ENCODE data around the gene IL20RA. TPM values are rescaled to one million over a fixed set of nuclear protein-coding genes. Genes with fewer than 3 reads are reported as not detected.
"Not testable (repeated sequence)": the region's sequence is repeated elsewhere in the genome, so short reads cannot be mapped to it uniquely, and the experiment has no call there.

The IL20RA gene
- total and polyA plus RNA-seq, 5 donors from 2014 or later, result not detected

DNA sequence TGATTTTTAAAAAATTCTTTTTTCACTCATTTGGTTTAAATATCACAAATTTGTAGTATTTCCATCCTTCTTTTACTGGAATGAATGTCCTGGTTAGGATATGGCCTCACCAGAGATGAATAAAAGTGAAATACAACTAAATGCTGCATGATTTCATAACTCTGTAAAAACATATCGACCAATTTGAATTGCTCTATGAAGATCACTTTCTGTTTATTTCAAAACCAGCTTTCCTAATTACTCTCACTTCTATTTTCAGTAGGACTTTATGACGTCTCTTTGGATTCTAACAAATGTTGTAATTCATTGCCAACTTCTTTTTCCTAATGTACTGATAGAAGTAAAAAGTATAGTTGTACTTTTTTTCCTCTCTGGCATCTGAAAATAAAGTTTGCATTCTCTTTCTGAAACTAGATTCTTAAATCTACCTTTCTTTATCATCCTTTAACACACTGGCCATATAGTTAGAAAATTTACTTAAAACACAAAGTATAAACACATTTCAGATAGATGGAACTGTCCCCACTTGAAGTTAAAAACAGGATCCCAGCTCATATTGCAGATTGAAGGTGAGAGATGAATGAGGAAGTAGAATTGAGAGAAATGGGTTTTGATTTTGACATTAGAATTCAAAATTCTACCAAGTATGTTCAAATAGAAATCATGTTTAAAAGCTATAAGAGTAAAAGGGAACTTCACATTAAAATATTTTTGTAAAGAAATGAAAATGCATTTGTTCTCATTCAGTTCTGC is 40.3 kb upstream of the IL20RA start:
- no peak for ATAC-seq (ENCODE audit: low read depth in 2 of 2)
- no peak for DNase-seq
- no peaks in the 10 kb centered on the region for H3K9me3 Mint-ChIP-seq
- Histone ChIP-seq H3K27me3 (ENCODE audit: control insufficient read depth, insufficient read depth, low read length) (peaks cover 23% of the 10 kb centered on the region), H3K4me3 (ENCODE audit: low read depth, low read length) (no peak overlapping the region), H3K4me1 (ENCODE audit: control insufficient read depth, insufficient read depth, low read length, poor library complexity, severe bottlenecking) (no peaks in the 10 kb centered on the region), H3K27ac (ENCODE audit: insufficient read depth, low read length, poor library complexity, severe bottlenecking) (no peak overlapping the region), H3K9me3 (ENCODE audit: control insufficient read depth in 2 of 2, low read length in 2 of 2) (no peaks in the 10 kb centered on the region), H3K36me3 (ENCODE audit: control insufficient read depth, insufficient read depth, low read length) (no peaks in the 10 kb centered on the region)
- no peak overlapping the region for H3K4me3 Mint-ChIP-seq
- H3K36me3 Mint-ChIP-seq, result no peaks in the 10 kb centered on the region
- H3K27me3 Mint-ChIP-seq, result peaks cover 8% of the 10 kb centered on the region
- H3K4me1 Mint-ChIP-seq, result no peaks in the 10 kb centered on the region
- no peak overlapping the region for H3K27ac Mint-ChIP-seq

DNA sequence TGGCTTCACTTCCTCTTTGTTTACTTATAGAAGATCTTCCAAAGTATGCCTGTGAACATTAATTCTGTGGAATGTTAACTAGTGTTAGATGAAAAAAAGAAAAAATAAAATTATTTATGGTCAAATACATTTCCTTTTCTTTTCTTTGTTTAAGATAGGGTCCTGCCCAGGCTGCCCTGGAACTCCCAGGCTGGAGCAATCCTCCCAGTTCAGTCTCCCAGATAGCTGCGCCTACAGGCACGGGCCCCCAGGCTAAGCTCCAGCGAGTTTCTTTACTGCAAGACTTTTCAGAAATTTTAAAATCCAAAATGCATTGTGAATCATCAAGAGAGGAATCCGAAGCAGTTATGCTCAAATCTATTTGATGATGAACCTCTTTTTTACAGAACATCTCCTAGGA is 39.3 kb upstream of the IL20RA start:
- no peak overlapping the region for H3K27ac ChIP-seq (ENCODE audit: insufficient read depth, low read length, poor library complexity, severe bottlenecking)
- Mint-ChIP-seq H3K4me3 (no peak overlapping the region), H3K27me3 (peaks cover 8% of the 10 kb centered on the region), H3K36me3 (no peaks in the 10 kb centered on the region), H3K27ac (no peak overlapping the region), H3K4me1 (no peaks in the 10 kb centered on the region), H3K9me3 (no peaks in the 10 kb centered on the region)
- H3K9me3 ChIP-seq (ENCODE audit: control insufficient read depth in 2 of 2, low read length in 2 of 2), result no peaks in the 10 kb centered on the region
- H3K4me3 ChIP-seq (ENCODE audit: low read depth, low read length), result no peak overlapping the region
- ATAC-seq (ENCODE audit: low read depth in 2 of 2) (no peak), DNase-seq (no peak)
- no peaks in the 10 kb centered on the region for H3K36me3 ChIP-seq (ENCODE audit: control insufficient read depth, insufficient read depth, low read length)
- no peaks in the 10 kb centered on the region for H3K4me1 ChIP-seq (ENCODE audit: control insufficient read depth, insufficient read depth, low read length, poor library complexity, severe bottlenecking)
- peaks cover 23% of the 10 kb centered on the region for H3K27me3 ChIP-seq (ENCODE audit: control insufficient read depth, insufficient read depth, low read length)

DNA sequence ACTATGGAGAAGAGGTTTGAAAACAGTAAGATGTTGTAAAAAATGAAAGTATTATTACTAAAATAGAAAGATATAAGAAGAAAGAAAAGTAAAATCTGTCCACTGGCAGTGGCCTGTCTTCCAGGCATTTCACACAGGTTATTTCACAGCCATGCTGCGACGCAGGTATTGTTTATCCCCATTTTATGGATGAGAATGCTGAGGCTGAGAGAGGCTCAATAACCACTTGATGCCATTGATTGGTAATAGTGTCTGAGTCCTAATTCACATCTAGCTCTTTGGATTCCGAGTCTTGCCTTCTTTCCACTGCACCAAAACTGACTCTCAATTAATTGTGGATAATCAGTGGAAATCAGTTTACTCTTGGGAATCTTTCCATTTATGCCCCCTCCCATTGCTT is 37.2 kb upstream of the IL20RA start:
- Mint-ChIP-seq H3K36me3 (no peaks in the 10 kb centered on the region), H3K9me3 (peaks cover 0 to 3% (median 0%) of the 10 kb centered on the region in 7 donors), H3K4me1 (no peaks in the 10 kb centered on the region), H3K27me3 (peaks cover 12% of the 10 kb centered on the region), H3K27ac (no peak overlapping the region), H3K4me3 (no peak overlapping the region)
- DNase-seq, result no peak
- Histone ChIP-seq H3K4me1 (ENCODE audit: control insufficient read depth, insufficient read depth, low read length, poor library complexity, severe bottlenecking) (no peaks in the 10 kb centered on the region), H3K27ac (ENCODE audit: insufficient read depth, low read length, poor library complexity, severe bottlenecking) (no peak overlapping the region), H3K9me3 (ENCODE audit: control insufficient read depth in 2 of 2, low read length in 2 of 2) (no peaks in the 10 kb centered on the region), H3K4me3 (ENCODE audit: low read depth, low read length) (no peak overlapping the region), H3K36me3 (ENCODE audit: control insufficient read depth, insufficient read depth, low read length) (no peaks in the 10 kb centered on the region), H3K27me3 (ENCODE audit: control insufficient read depth, insufficient read depth, low read length) (peaks cover 18% of the 10 kb centered on the region)
- ATAC-seq (ENCODE audit: low read depth in 2 of 2), result no peak

DNA sequence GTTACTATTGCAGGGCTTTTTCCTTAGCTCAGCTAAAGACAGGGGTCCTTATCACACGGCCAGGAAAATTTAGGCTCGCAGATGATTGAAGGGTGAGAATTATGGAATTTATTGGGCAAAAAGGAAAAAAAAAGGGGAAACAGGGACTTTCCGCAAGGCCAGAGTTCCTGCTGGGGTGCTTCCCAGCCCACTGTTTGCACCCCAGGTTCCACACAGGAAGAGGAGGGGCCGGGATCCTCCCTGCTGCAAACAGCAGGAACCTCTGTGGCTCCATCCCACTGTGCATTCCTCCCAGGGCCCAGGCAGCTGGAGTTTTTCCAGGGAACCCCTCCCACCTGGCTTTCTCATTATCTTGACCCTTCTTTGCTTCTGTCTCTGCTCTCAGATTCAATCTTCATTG is 35.9 kb upstream of the IL20RA start:
- Histone ChIP-seq H3K27me3 (ENCODE audit: control insufficient read depth, insufficient read depth, low read length) (peaks cover 11% of the 10 kb centered on the region), H3K4me1 (ENCODE audit: control insufficient read depth, insufficient read depth, low read length, poor library complexity, severe bottlenecking) (no peaks in the 10 kb centered on the region), H3K9me3 (ENCODE audit: control insufficient read depth in 2 of 2, low read length in 2 of 2) (no peaks in the 10 kb centered on the region), H3K4me3 (ENCODE audit: low read depth, low read length) (no peak overlapping the region), H3K27ac (ENCODE audit: insufficient read depth, low read length, poor library complexity, severe bottlenecking) (no peak overlapping the region), H3K36me3 (ENCODE audit: control insufficient read depth, insufficient read depth, low read length) (no peaks in the 10 kb centered on the region)
- Mint-ChIP-seq H3K4me3 (no peak overlapping the region), H3K4me1 (no peaks in the 10 kb centered on the region), H3K27me3 (peaks cover 12% of the 10 kb centered on the region), H3K36me3 (no peaks in the 10 kb centered on the region), H3K9me3 (peaks cover 0 to 3% (median 0%) of the 10 kb centered on the region in 7 donors), H3K27ac (no peak overlapping the region)
- DNase-seq, result no peak
- no peak for ATAC-seq (ENCODE audit: low read depth in 2 of 2)

- H3K4me1 ChIP-seq (ENCODE audit: control insufficient read depth, insufficient read depth, low read length, poor library complexity, severe bottlenecking), result no peaks in the 10 kb centered on the region
- DNase-seq (peak; percentile 5 to 61 (median 38)), ATAC-seq (ENCODE audit: low read depth in 2 of 2) (peak; percentile 73 to 82)
- no peak overlapping the region for H3K27ac Mint-ChIP-seq
- no peaks in the 10 kb centered on the region for H3K4me1 Mint-ChIP-seq
- H3K4me3 ChIP-seq (ENCODE audit: low read depth, low read length), result no peak overlapping the region
- H3K27me3 Mint-ChIP-seq, result peaks cover 23% of the 10 kb centered on the region
- no peak overlapping the region for H3K4me3 Mint-ChIP-seq
- no peaks in the 10 kb centered on the region for H3K36me3 Mint-ChIP-seq
- no peaks in the 10 kb centered on the region for H3K9me3 ChIP-seq (ENCODE audit: control insufficient read depth in 2 of 2, low read length in 2 of 2)
- no peak overlapping the region for H3K27ac ChIP-seq (ENCODE audit: insufficient read depth, low read length, poor library complexity, severe bottlenecking)
- H3K27me3 ChIP-seq (ENCODE audit: control insufficient read depth, insufficient read depth, low read length), result peaks cover 3% of the 10 kb centered on the region
- H3K36me3 ChIP-seq (ENCODE audit: control insufficient read depth, insufficient read depth, low read length), result no peaks in the 10 kb centered on the region
- peaks cover 0 to 3% (median 0%) of the 10 kb centered on the region in 7 donors for H3K9me3 Mint-ChIP-seq
Observed at GRCh38 chr6:137076277-137077068, 31.7 kb upstream of the IL20RA start.

- not testable (repeated sequence) for H3K4me3 ChIP-seq (ENCODE audit: low read depth, low read length); H3K4me1 Mint-ChIP-seq; H3K4me1 ChIP-seq (ENCODE audit: control insufficient read depth, insufficient read depth, low read length, poor library complexity, severe bottlenecking); H3K27me3 ChIP-seq (ENCODE audit: control insufficient read depth, insufficient read depth, low read length); H3K27ac Mint-ChIP-seq; H3K4me3 Mint-ChIP-seq; H3K36me3 ChIP-seq (ENCODE audit: control insufficient read depth, insufficient read depth, low read length); H3K36me3 Mint-ChIP-seq; H3K9me3 Mint-ChIP-seq; ATAC-seq (ENCODE audit: low read depth in 2 of 2); H3K27ac ChIP-seq (ENCODE audit: insufficient read depth, low read length, poor library complexity, severe bottlenecking); H3K9me3 ChIP-seq (ENCODE audit: control insufficient read depth in 2 of 2, low read length in 2 of 2); DNase-seq
- H3K27me3 Mint-ChIP-seq, result peaks cover 30% of the 10 kb centered on the region
Observed at GRCh38 chr6:137075790-137076189, 31.0 kb upstream of the IL20RA start.

DNA sequence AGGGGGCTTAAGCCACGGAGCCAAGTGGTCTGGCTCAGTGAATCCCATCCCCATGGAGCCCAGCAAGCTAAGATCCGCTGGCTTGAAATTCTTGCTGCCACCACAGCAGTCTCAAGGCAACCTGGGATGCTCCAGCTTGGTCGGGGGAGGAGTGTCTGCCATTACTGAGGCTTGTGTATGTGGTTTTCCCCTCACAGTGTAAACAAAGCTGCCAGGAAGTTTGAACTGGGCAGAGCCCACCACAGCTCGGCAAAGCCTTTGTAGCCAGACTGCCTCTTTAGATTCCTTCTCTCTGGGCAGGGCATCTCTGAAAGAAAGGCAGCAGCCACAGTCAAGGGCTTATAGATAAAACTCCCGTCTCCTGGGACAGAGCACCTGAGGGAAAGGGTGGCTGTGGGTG is 25.5 kb upstream of the IL20RA start:
- H3K4me3 ChIP-seq (ENCODE audit: low read depth, low read length), result no peak overlapping the region
- ATAC-seq (ENCODE audit: low read depth in 2 of 2) (no peak), DNase-seq (no peak)
- Mint-ChIP-seq H3K9me3 (peaks cover 0 to 3% (median 0%) of the 10 kb centered on the region in 7 donors), H3K4me1 (no peaks in the 10 kb centered on the region), H3K27ac (no peak overlapping the region), H3K36me3 (no peaks in the 10 kb centered on the region), H3K4me3 (no peak overlapping the region), H3K27me3 (peaks cover 54% of the 10 kb centered on the region)
- no peaks in the 10 kb centered on the region for H3K4me1 ChIP-seq (ENCODE audit: control insufficient read depth, insufficient read depth, low read length, poor library complexity, severe bottlenecking)
- H3K36me3 ChIP-seq (ENCODE audit: control insufficient read depth, insufficient read depth, low read length), result no peaks in the 10 kb centered on the region
- no peaks in the 10 kb centered on the region for H3K9me3 ChIP-seq (ENCODE audit: control insufficient read depth in 2 of 2, low read length in 2 of 2)
- H3K27me3 ChIP-seq (ENCODE audit: control insufficient read depth, insufficient read depth, low read length), result peaks cover 8% of the 10 kb centered on the region
- H3K27ac ChIP-seq (ENCODE audit: insufficient read depth, low read length, poor library complexity, severe bottlenecking), result no peak overlapping the region

Measured in CD4-positive, CD25-positive, alpha-beta regulatory T cell (primary cell).